HUDEP-2 (cell line): Measurements from ENCODE around the gene CREBL2.
"Not testable (repeated sequence)": the region's sequence is repeated elsewhere in the genome, so short reads cannot be mapped to it uniquely, and the experiment has no call there.

ENCODE experiments used
- DNase-seq, 76 experiments: peaks; one replicate each; lab custom pipeline; 2025; ENCODE audit not compliant: unreplicated experiment in 76 of 76; lab: John Stamatoyannopoulos, UW

Gene CREBL2

GRCh38 chr12:12611512-12612306 lies at the start of gene CREBL2:
Gene CREBL2 (plus strand): TSS chr12:12611876. CDS start chr12:12612173, 297 bp downstream.
- peak; percentile 41 to 96 (median 88) for DNase-seq

GRCh38 chr12:12562016-12562483 lies 49.6 kb upstream of the CREBL2 start:
- peak in 6 of 76 experiments; percentile 8 to 43 (median 24) for DNase-seq

- peak in 73 of 76 experiments; percentile 3 to 84 (median 61) for DNase-seq
Observed at GRCh38 chr12:12562585-12563261, 49.0 kb upstream of the CREBL2 start, which contains the start of gene DUSP16. Gene DUSP16 (minus strand): TSS chr12:12562863. CDS start chr12:12521098, 41,765 bp downstream.

- peak in 1 of 76 experiments; percentile 29 for DNase-seq
Observed at GRCh38 chr12:12563290-12563928, 48.3 kb upstream of the CREBL2 start.

- no peak for DNase-seq
Observed at GRCh38 chr12:12564911-12565310, 46.8 kb upstream of the CREBL2 start.

- not testable (repeated sequence) for DNase-seq
Observed at GRCh38 chr12:12565971-12566370, 45.7 kb upstream of the CREBL2 start.

- DNase-seq: no peak
Observed at GRCh38 chr12:12572659-12573058, 39.0 kb upstream of the CREBL2 start.

- DNase-seq: no peak
Observed at GRCh38 chr12:12577786-12578185, 33.9 kb upstream of the CREBL2 start.

- not testable (repeated sequence) for DNase-seq
Observed at GRCh38 chr12:12580716-12581115, 31.0 kb upstream of the CREBL2 start.

GRCh38 chr12:12582193-12582881 lies 29.3 kb upstream of the CREBL2 start:
- DNase-seq: no peak

- DNase-seq: no peak
Observed at GRCh38 chr12:12582895-12583303, 28.8 kb upstream of the CREBL2 start.

GRCh38 chr12:12583510-12584178 lies 28.0 kb upstream of the CREBL2 start:
- no peak for DNase-seq

- DNase-seq: no peak
Observed at GRCh38 chr12:12585115-12585863, 26.4 kb upstream of the CREBL2 start.

GRCh38 chr12:12586879-12587675 lies 24.6 kb upstream of the CREBL2 start:
- DNase-seq: no peak

GRCh38 chr12:12587878-12588277 lies 23.8 kb upstream of the CREBL2 start:
- DNase-seq: no peak

- DNase-seq: not testable (repeated sequence)
Observed at GRCh38 chr12:12588436-12588835, 23.2 kb upstream of the CREBL2 start.

GRCh38 chr12:12590961-12591360 lies 20.7 kb upstream of the CREBL2 start:
- no peak for DNase-seq

- DNase-seq: no peak
Observed at GRCh38 chr12:12592930-12593329, 18.7 kb upstream of the CREBL2 start.
